GM18517 (cell line): ENCODE measurements around the gene C14orf180.

Experiments
- ATAC-seq: cut with Tn5 transposase; IDR thresholded peaks from one replicate; pipeline ENCODE4 v1.9.1; 2021; ENCODE audit warnings: mild to moderate bottlenecking, moderate library complexity; ENCODE audit not compliant: unreplicated experiment

C14orf180 gene

GRCh38 chr14:104592292-104592672 is 12.7 kb downstream of the C14orf180 start:
- ATAC-seq, result no peak

GRCh38 chr14:104592785-104593184 is 13.2 kb downstream of the C14orf180 start:
- no peak for ATAC-seq

- no peak for ATAC-seq
These were observed 13.7 kb downstream of the C14orf180 start for GRCh38 chr14:104593241-104593701.

GRCh38 chr14:104593710-104594136 is 14.2 kb downstream of the C14orf180 start:
- ATAC-seq, result no peak

GRCh38 chr14:104594310-104595046 is 14.9 kb downstream of the C14orf180 start:
- no peak for ATAC-seq

- ATAC-seq, result no peak
These were observed 15.6 kb downstream of the C14orf180 start for GRCh38 chr14:104595116-104595675.

GRCh38 chr14:104595911-104596450 is 16.4 kb downstream of the C14orf180 start:
- ATAC-seq, result no peak

- ATAC-seq, result no peak
These were observed 16.9 kb downstream of the C14orf180 start for GRCh38 chr14:104596451-104596918.

- ATAC-seq, result no peak
These were observed 17.4 kb downstream of the C14orf180 start for GRCh38 chr14:104596927-104597351.

- no peak for ATAC-seq
These were observed 18.0 kb downstream of the C14orf180 start for GRCh38 chr14:104597576-104597975.

GRCh38 chr14:104598039-104598909 is 18.7 kb downstream of the C14orf180 start:
- ATAC-seq, result no peak

- no peak for ATAC-seq
These were observed 19.3 kb downstream of the C14orf180 start for GRCh38 chr14:104598910-104599273.

GRCh38 chr14:104599446-104599845 is 19.9 kb downstream of the C14orf180 start:
- ATAC-seq, result no peak

- no peak for ATAC-seq
These were observed 20.6 kb downstream of the C14orf180 start for GRCh38 chr14:104600141-104600643.

GRCh38 chr14:104600805-104601204 is 21.2 kb downstream of the C14orf180 start:
- no peak for ATAC-seq

- ATAC-seq, result no peak
These were observed 22.2 kb downstream of the C14orf180 start for GRCh38 chr14:104601786-104602185.

- no peak for ATAC-seq
These were observed 22.9 kb downstream of the C14orf180 start for GRCh38 chr14:104602315-104602932.

- no peak for ATAC-seq
These were observed 23.4 kb downstream of the C14orf180 start for GRCh38 chr14:104602933-104603325.

- no peak for ATAC-seq
These were observed 24.3 kb downstream of the C14orf180 start for GRCh38 chr14:104603711-104604401.
